Activated T-cell treated with anti-CD3 and anti-CD28 coated beads, Interleukin-2, amount 50 U/mL, for 48 hours (primary cell): ENCODE measurements around the gene LGALS9B.
"Not testable (repeated sequence)": the region's sequence is repeated elsewhere in the genome, so short reads cannot be mapped to it uniquely, and the experiment has no call there.

Experiments used
- DNase-seq, 2 experiments: peaks; one replicate each; pipeline ENCODE4 v3.0.0-alpha.2; 2020

Gene LGALS9B

DNA sequence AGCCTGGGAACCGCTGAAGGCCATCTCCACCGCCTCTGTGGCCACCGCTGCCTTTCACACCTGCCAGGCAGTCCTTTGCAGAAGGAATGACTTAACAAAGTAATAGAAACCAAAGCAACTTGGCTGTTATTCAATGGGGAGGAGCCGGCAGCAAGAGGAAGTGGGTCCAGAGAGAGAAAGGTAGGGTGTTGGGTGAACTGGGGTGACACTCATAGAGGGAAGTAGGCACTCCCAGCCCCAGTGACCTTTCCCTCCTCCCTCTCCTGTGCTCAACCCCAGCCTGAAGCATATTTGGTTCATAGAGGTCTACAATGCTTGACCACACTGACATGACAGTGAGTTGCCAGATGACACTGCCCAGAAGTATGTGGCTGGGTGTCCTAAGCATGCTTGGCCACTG, at the start of gene LGALS9B:
LGALS9B (minus strand) TSS at position 93 of the 400 bp plus-strand sequence; CDS start at position 24, 69 bp downstream.
- DNase-seq = not testable (repeated sequence)

DNA sequence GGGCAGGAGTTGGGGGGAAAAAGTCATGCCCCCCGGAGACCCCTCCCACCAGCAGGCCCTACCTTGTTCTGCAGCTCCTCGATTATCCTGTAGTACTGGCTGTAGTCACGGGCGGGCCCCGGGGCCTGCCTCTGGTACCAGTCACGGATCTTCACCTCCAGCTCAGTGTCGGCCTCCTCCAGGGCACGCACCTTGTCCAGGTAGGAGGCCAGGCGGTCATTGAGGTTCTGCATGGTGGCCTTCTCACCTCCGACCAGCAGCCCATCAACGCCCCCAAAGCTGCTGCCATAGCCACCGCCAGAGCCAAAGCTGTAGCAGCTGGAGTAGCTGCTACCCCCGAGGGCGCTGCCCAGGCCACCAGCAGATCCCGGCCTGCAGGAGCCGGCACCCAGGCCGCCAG, 49.6 kb upstream of the LGALS9B start:
- not testable (repeated sequence) for DNase-seq

DNA sequence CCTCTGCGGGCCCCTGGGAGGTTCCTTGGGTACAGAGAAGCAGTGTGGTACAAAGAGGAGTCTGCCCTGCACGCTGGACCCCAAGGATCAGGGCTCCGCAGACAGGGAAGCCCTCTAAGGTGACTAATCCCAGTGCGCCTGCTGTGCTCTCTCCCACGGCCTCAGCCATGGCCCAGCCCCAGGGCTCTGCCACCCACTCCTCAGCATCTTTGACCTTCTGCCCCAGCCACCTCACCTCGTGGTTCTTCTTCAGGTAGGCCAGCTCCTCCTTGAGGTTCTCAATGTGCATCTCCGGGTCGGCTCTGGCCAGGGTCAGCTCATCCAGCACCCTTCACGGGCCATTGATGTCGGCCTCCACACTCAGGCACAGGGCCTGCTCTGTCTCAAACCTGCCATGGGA, 47.8 kb upstream of the LGALS9B start:
- not testable (repeated sequence) for DNase-seq

DNA sequence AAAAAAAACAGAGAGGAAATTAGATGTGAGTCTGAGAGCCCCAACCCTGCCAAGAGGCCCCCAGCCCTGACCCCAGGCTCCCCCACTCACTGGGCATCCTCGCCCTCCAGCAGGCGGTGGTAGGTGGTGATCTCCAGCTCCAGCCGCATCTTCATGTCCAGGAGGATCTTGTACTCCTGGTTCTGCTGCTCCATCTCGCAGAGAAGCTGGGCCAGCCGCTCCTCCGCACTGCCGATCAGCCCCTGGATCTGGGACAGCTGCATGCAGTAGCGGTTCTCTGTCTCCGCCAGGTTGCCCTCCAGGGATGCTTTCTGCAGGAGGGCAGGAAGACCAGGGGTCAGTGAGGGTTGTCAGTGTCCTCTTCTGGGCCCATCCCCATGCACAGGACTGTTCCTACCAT, 46.2 kb upstream of the LGALS9B start:
- not testable (repeated sequence) for DNase-seq

DNA sequence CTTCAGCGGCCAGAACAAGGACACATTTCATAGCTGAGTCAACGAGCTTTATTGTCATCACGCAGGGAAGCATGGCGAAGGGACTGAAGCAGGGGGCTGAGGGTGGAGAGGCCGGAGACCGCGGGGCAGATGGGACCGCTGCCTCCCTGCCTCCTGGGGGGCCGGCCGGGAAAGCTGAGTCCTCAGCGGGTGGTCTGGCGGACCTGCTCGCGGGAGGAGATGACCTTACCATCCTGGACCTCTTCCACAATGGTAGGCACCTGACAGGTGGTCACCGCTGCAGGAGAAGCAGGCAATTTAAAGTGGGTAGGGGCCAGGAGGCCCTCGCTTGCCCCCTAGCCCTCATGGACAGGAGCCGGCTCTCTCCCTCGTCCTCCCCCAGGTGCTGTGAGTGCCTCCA, 45.0 kb upstream of the LGALS9B start:
- DNase-seq = not testable (repeated sequence)

DNA sequence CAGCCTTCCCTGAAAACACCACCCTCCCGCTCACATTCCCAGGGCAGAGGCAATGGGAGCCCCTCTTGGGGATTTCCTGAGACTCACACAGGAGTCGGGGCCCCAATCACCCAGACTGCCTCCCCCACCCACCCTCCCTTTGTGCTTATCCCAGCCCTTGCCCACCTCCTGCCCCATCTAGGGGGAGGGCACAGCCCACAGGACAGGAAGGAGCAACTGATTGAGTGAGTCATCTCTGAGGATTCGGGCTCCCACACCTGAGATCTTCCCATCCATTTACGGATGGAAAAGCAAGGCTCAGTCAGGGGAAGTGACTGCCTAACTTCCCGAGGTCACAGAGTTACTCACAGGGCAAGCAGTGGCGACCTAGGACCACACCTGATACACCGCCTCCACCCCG, 44.4 kb upstream of the LGALS9B start:
- DNase-seq = not testable (repeated sequence)

DNA sequence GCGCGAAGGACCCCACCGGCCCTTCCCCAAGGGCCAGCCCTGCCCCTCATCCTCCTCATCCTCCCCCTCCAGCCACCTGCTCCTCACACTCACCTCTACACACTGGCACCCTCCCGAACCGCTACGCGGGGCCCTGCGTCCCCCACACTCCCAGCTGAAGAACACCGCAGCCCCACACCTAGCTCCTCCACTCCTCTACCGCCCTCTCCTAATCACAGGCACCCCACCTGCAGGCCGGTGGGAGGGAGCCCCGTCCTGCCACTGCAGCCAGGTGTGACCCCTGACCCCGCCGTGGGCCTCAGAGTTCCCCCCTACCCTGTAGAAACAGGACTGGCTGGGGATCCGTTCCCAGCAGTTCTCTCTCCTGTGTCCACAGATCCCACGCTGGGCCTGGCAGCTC, 38.0 kb upstream of the LGALS9B start:
- not testable (repeated sequence) for DNase-seq

DNA sequence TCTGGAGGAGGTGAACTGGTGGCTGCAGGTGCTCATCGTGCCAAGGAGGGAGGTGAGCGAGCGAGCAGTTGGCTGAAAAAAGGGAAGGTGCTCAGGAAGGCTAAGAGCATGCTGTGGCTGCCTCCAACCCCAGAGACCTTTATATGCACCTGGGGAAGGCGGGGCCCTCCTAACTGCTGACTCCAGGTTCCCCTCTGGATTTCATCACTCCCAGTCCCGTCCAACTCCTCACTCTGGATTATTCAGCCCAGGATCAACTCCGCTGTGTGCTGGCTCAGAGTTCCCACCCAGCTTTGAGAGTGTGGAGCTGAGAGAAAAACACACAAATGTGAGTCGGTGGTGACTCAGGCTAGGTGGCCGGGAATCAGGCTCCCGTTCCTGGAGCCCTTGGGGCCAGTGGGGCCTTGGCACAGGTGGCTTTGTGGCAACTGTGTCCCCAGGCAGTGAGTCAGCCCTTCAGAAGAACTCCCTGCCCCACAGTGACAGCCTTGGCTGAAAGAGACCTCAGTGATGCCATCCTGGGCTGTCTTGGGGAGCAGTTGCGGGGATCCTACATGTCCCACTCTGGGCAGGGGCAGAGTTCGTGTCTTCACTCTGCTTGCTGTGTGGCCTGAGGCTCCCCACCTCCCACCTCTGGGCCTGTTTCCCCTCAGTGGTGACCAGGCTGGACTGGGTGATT, 37.2 kb upstream of the LGALS9B start:
- not testable (repeated sequence) for DNase-seq

DNA sequence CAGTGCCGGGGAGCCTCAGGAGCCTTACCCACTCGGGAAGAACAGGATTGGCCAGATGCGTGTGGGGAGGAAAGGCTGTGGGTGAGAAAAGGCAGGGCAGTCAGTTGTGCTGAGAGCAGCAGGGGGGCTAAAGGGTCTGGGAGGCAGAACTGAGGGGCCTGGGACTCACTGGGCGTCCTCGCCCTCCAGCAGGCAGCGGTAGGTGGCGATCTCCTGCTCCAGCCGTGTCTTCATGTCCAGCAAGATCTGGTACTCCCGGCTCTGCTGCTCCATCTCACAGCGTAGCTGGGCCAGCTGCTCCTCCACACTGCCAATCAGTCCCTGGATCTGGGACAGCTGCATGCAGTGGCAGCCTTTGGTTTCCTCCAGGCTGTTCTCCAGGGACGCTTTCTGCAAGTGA, 34.6 kb upstream of the LGALS9B start:
- DNase-seq = not testable (repeated sequence)

DNA sequence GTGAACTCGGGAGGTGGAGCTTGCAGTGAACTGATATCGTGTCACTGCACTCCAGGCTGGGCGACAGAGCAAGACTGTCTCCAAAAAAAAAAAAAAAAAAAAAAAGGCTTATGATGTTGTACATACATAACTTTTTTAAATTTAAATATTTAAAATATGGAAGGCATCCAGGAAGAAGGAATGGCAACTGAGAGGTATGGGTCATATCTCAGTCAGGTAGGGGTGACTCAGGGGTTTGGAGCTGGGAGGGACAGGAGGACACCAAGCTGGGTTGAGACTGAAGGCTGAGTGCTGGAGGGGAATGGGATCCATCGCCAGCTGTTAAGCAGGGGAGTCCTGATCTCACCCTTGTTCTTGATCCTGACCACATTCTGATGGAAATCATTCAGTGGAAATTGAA, 33.0 kb upstream of the LGALS9B start:
- DNase-seq = not testable (repeated sequence)

DNA sequence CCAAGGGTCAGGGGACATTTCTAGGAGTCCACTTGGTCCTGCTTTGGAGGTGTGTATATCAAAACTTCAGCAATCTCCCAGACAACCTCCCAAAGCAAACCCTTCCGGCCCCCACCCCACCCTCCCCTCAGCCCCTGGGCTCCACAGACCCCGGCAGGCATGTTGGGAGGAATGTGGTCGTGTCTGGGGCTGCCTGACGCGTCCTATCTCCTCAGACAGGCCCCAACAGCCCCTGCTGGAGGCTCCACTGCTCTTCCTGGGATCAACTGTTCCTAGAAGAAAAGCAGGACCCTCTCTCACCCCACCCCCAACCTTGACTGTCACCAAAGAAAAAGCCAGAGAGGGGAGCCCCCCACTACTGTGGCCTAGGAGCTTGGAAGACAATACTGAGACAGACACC, 28.1 kb upstream of the LGALS9B start:
- DNase-seq = not testable (repeated sequence)

DNA sequence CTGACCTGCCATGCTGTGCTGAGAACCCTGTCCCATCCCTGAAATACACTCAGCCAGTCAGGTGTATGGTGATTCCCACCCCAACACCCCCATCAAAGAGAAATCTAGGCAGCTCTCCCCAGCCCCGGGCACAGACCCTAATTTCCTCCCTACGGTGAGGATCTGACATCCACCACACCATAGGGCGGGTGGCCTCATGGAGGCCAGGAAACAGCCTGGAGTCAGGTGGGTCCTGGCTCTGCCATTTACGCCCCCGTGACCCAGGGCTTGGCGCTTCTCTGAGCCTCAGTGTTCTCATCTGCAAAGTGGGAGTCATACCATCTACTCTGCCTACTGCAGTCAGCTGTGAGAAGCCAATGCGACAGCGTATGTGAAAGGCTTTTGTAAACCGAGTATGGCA, 27.4 kb upstream of the LGALS9B start:
- not testable (repeated sequence) for DNase-seq

DNA sequence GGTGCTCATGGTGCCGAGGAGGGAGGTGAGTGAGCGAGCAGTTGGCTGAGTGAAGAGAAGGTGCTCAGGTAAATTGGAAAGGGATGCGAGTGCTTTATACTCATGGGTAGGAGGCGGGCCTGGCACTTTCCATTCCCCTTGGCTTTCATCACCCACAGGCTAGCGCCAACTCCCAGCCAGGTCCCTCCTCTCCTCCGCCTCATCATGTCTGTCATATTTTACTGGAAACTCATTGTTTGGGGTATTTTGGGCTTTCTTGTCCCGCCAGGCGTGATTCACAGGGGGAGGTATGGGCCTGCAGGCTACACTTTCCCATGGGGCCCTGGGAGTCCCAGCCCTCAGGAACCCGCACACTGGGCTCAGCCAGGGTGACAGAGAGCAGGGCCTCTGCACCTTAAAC, 26.8 kb upstream of the LGALS9B start:
- not testable (repeated sequence) for DNase-seq

DNA sequence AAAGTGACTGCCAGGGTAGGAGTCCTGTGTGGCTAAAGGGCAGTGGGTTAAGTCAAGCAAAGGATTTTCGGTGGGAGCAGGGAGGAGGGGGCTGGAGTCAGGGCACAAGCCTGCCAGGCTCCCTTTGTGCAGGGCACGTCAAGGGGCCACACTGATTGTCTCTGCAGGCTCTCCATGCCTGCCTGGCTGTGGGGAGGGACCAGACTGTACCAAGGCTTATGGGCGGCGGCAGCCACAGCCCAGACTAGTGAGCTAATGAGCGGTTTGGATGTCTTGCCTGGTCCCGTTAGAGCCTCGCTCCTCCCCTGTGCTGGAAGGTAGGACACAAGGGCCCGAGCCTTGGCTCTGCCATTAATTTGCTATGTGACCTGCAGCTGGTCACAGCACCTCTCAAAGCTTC, 25.6 kb upstream of the LGALS9B start:
- DNase-seq = not testable (repeated sequence)

DNA sequence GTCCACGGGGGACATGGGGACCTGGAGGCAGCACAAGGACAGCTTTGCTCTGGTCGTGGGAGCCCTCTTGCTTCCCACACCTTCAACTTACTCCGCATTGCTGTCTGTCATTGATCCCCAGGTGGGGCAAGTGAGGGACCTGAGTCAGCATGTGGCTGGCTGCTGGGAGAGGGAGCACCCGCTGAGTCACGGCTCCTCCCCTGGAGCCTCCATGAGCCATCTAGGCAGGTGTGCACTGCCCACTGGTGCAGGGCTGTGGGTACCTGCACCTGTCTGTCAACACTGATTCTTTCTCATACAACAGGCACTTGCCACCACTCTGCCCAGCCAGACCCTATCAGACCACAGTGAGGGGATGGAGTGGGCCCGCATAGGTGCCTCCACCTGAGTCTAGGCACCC, 24.8 kb upstream of the LGALS9B start:
- not testable (repeated sequence) for DNase-seq

DNA sequence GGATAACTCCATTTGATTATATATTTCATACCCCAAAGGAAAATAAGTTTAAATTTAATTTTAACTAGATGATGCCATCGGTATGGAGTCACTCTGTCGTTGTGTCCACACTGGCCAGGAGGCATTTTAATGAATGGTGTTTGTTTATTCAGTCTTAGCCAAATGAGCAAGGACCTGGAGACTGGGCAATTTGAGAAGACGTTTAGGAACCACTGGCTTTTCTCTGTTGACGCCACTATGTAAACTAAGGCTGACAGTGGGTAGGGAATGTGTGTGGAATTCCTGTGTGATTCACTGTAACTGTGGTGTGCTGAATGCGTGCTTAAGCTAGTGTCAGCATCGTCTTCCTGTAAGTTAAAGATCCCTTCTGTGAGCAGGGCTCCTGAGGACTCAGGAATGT, 17.6 kb upstream of the LGALS9B start:
- DNase-seq = not testable (repeated sequence)

DNA sequence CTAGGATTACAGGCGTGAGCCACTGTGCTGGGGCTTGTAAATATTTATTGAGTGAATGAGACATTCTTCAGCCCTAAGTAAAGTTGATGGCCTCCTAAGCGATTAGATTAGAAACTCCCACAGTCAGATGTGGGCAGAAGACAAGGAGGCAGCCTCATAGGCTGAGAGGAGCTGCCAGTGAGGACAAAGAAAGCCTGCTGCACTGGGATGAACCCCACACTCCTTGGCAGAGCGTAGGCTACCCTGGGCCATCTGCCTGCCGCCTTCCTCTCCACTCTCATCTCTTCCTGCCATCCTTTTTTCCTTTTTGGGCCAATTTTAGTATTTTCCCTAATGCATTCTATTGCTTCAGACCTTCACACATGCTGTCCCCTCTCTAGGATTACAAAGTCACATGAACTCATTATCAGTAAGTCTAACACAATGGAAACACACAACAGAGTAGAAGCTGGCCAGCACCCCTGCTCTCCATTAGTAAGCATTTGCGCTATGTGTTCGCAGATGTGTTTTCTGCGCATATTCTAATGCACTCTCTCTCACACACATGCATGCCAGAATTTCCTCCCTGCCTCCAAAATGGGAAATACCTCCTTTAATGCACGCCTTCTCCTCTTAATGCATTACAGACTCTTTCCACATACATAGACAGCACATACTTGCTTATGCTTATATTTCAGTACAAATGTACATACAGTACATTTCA, 12.7 kb upstream of the LGALS9B start:
- not testable (repeated sequence) for DNase-seq

DNA sequence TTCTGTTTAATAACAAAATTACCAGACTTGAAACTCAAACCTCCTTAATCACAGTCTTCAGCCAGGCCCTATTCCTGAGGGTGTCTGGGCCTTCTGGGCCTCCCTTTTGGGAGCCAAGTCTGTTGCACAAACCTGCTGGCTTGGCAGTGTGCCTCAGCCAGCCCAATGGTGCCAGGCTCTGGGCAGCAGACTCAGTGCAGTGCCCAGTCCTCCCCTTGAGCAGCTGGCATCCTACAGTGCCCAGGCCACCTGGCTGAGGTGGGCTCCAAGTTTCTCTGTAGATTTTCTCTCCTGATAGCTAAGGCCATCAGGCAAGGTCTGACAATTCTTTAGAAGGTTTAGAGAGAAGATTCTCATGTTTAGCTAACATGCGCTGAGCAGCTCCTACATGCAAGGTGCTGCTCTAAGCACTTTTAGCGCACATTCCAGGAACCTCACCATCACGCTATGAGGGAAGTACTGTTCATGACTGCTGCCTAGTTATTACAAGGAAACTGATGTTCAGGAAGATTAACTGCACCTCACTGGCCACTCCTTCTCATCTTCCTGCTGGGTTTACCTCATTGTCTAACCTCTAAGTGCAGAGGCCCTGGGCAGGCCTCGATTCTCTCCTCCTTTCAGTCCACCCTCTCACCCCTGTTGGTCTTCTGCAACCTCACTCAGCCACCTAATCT, 10.2 kb upstream of the LGALS9B start:
- DNase-seq = not testable (repeated sequence)

DNA sequence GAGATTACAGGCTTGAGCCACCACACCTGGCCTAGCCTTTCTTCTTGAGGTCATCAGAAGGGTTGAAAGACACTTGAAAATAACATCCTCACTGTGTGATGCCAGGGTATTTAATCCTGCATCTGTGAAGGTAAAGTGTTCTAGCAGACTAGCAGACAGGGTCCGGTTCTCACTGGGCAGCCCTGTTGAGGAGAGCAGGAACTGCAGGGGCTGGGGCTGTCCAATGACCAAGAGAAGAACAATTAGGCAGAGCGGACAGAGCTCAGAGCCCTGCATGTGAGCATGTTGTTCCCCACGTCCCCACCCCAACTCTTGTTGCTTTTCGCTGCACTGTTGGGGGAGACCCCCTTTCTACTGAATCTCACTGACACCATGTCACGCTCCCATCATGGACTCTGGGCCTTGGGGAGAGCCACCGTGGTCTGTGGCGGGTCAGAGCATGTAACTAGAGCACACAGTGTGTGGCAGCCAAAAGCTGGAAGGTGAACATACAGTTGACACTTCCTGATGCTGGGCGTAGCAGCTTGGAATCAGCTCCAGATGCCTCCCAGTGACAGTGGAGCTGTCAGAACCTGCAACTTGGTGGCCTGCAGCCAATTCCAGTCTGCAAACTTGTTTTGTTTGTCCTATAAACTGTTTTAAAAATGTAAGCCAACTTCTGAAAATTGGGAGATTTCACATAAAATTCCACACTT, 7.9 kb upstream of the LGALS9B start:
- not testable (repeated sequence) for DNase-seq

DNA sequence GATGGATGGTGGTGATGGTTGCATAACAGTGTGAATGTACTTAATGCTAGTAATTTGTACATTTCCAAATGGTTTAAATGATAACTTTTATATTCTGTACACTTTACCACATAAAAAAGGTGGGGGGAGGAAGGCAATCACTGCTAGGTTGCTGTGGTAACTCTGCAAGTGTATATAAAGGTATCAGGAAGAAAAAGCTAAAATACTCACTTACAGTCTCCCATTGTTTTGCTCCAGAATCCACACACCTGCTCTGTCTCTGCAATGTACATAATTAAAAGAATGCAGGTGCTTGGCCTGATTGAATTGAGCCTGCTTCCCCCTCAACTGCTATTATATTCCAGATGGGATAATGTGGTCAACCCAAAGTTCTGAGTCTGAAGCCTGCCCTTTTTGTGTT, 6.7 kb upstream of the LGALS9B start:
- DNase-seq = not testable (repeated sequence)

DNA sequence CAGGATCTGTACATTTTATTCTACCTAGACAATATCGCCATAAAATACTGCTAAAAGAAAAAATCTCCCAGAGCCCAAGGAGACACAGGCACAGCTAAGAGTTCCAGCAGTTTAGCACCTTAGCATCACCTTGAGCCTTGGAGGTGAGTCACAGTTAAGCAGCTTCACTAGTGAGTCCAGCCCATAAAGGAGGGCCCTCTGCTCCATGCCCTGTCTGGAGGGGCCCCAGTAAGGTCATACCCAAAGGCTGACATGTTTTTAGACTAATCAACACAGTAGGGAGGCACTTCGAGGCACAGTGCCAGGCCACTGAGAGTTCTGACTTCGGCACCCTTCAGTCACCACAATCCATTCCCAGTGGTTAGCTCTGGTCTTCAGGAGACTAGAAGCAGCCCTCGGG, 2.6 kb upstream of the LGALS9B start:
- not testable (repeated sequence) for DNase-seq

DNA sequence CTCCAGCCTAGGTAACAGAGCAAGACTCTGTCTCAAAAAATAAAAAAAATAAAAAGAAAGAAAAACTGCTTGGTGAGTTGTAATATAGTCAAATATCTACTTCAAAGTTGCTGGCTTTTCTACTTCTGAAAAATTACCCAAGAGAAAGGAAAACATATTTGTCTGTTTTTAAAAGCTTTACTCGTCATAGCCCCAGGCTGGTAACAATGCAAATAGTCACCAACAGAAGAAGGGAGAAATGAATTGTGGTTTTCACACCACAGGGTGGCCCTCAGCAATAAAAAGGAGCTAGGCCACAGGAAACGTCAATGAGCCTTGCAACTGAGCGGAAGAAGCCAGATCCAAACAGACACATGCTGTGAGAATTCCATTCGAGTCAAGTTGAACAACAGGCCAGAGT, 1.8 kb upstream of the LGALS9B start:
- DNase-seq = not testable (repeated sequence)

DNA sequence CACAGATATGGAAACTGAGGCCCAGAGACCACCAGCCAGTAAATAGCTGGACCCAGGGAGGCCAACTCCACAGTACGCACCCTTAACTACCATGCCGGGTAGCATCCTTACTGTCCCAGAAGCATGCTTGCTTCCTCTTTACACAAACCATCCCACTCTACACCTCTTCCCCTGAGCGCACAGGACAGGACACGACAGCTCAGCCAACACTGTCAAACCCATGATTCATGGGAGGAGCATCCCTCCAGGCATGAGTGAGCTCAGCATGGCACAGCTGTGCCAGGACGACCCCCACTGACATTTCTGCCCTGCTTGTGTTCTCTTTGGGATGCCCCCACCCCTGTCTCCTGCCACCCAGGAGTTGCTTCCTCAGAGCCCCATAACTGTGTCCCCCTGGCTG, 340 bp downstream of the LGALS9B start:
- not testable (repeated sequence) for DNase-seq
